ENCODE data around the gene OBI1.

Gene OBI1

GRCh38 chr13:78594456-78594975, 64.4 kb downstream of the OBI1 start:
- H3K27ac Mint-ChIP-seq: no peak overlapping the region
- no peak overlapping the region for H3K4me3 Mint-ChIP-seq

GRCh38 chr13:78593652-78594455, 65.1 kb downstream of the OBI1 start:
- Mint-ChIP-seq H3K4me3 (no peak overlapping the region), H3K36me3 (ENCODE audit: low read depth) (no peaks in the 10 kb centered on the region), H3K27me3 (peaks cover 80% of the 10 kb centered on the region), H3K9me3 (no peaks in the 10 kb centered on the region), H3K27ac (no peak overlapping the region), H3K4me1 (ENCODE audit: low read depth) (peaks cover 18% of the 10 kb centered on the region)
- intact Hi-C loops (cut with micrococcal nuclease): no loop called here

More at GRCh38 chr13:78594456-78594975, 64.4 kb downstream of the OBI1 start:
- Mint-ChIP-seq H3K36me3 (ENCODE audit: low read depth) (no peaks in the 10 kb centered on the region), H3K27me3 (peaks cover 77% of the 10 kb centered on the region), H3K9me3 (no peaks in the 10 kb centered on the region), H3K4me1 (ENCODE audit: low read depth) (peaks cover 18% of the 10 kb centered on the region)
- intact Hi-C loops (cut with micrococcal nuclease): no loop called here

- H3K4me3 Mint-ChIP-seq: no peak overlapping the region
- no peaks in the 10 kb centered on the region for H3K9me3 Mint-ChIP-seq
- peaks cover 80% of the 10 kb centered on the region for H3K27me3 Mint-ChIP-seq
- H3K27ac Mint-ChIP-seq: no peak overlapping the region
- H3K36me3 Mint-ChIP-seq (ENCODE audit: low read depth): no peaks in the 10 kb centered on the region
- intact Hi-C loops (cut with micrococcal nuclease): no loop called here
- peaks cover 18% of the 10 kb centered on the region for H3K4me1 Mint-ChIP-seq (ENCODE audit: low read depth)
Measured at GRCh38 chr13:78593129-78593528, 65.8 kb downstream of the OBI1 start.

GRCh38 chr13:78592584-78592983, 66.4 kb downstream of the OBI1 start:
- H3K9me3 Mint-ChIP-seq: no peaks in the 10 kb centered on the region
- H3K36me3 Mint-ChIP-seq (ENCODE audit: low read depth): no peaks in the 10 kb centered on the region
- H3K27me3 Mint-ChIP-seq: peaks cover 82% of the 10 kb centered on the region
- no peak overlapping the region for H3K27ac Mint-ChIP-seq
- H3K4me3 Mint-ChIP-seq: no peak overlapping the region
- intact Hi-C loops (cut with micrococcal nuclease): no loop called here
- H3K4me1 Mint-ChIP-seq (ENCODE audit: low read depth): peaks cover 18% of the 10 kb centered on the region

GRCh38 chr13:78589206-78589605, 69.7 kb downstream of the OBI1 start:
- Mint-ChIP-seq H3K27ac (no peak overlapping the region), H3K4me1 (ENCODE audit: low read depth) (peaks cover 5% of the 10 kb centered on the region), H3K4me3 (no peak overlapping the region), H3K9me3 (no peaks in the 10 kb centered on the region), H3K27me3 (peaks cover 70% of the 10 kb centered on the region), H3K36me3 (ENCODE audit: low read depth) (no peaks in the 10 kb centered on the region)
- intact Hi-C loops (cut with micrococcal nuclease): no loop called here

- Mint-ChIP-seq H3K27me3 (peaks cover 57% of the 10 kb centered on the region), H3K9me3 (no peaks in the 10 kb centered on the region), H3K4me1 (ENCODE audit: low read depth) (peaks cover 5% of the 10 kb centered on the region), H3K4me3 (no peak overlapping the region), H3K36me3 (ENCODE audit: low read depth) (no peaks in the 10 kb centered on the region), H3K27ac (no peak overlapping the region)
- intact Hi-C loops (cut with micrococcal nuclease): no loop called here
Measured at GRCh38 chr13:78587395-78587794, 71.6 kb downstream of the OBI1 start.

GRCh38 chr13:78586706-78587105, 72.2 kb downstream of the OBI1 start:
- H3K4me1 Mint-ChIP-seq (ENCODE audit: low read depth): peaks cover 5% of the 10 kb centered on the region
- no peaks in the 10 kb centered on the region for H3K36me3 Mint-ChIP-seq (ENCODE audit: low read depth)
- intact Hi-C loops (cut with micrococcal nuclease): no loop called here
- peaks cover 54% of the 10 kb centered on the region for H3K27me3 Mint-ChIP-seq
- no peaks in the 10 kb centered on the region for H3K9me3 Mint-ChIP-seq
- no peak overlapping the region for H3K27ac Mint-ChIP-seq
- H3K4me3 Mint-ChIP-seq: no peak overlapping the region

GRCh38 chr13:78576261-78576660, 82.7 kb downstream of the OBI1 start:
- no peaks in the 10 kb centered on the region for H3K9me3 Mint-ChIP-seq
- H3K4me1 Mint-ChIP-seq (ENCODE audit: low read depth): peaks cover 5% of the 10 kb centered on the region
- intact Hi-C loops (cut with micrococcal nuclease): no loop called here
- no peak overlapping the region for H3K4me3 Mint-ChIP-seq
- H3K27ac Mint-ChIP-seq: no peak overlapping the region
- H3K36me3 Mint-ChIP-seq (ENCODE audit: low read depth): no peaks in the 10 kb centered on the region
- peaks cover 4% of the 10 kb centered on the region for H3K27me3 Mint-ChIP-seq

- Mint-ChIP-seq H3K36me3 (ENCODE audit: low read depth) (no peaks in the 10 kb centered on the region), H3K4me1 (ENCODE audit: low read depth) (peaks cover 5% of the 10 kb centered on the region), H3K4me3 (no peak overlapping the region), H3K27ac (no peak overlapping the region), H3K27me3 (peaks cover 2% of the 10 kb centered on the region), H3K9me3 (no peaks in the 10 kb centered on the region)
- intact Hi-C loops (cut with micrococcal nuclease): no loop called here
Measured at GRCh38 chr13:78572459-78572858, 86.5 kb downstream of the OBI1 start.

- intact Hi-C loops (cut with micrococcal nuclease): no loop called here
- peaks cover 2% of the 10 kb centered on the region for H3K27me3 Mint-ChIP-seq
- H3K4me3 Mint-ChIP-seq: no peak overlapping the region
- H3K36me3 Mint-ChIP-seq (ENCODE audit: low read depth): no peaks in the 10 kb centered on the region
- no peak overlapping the region for H3K27ac Mint-ChIP-seq
- no peaks in the 10 kb centered on the region for H3K4me1 Mint-ChIP-seq (ENCODE audit: low read depth)
- H3K9me3 Mint-ChIP-seq: no peaks in the 10 kb centered on the region
Measured at GRCh38 chr13:78569029-78569428, 89.9 kb downstream of the OBI1 start.

GRCh38 chr13:78566631-78567030, 92.3 kb downstream of the OBI1 start:
- intact Hi-C loops (cut with micrococcal nuclease): no loop called here
- Mint-ChIP-seq H3K9me3 (no peaks in the 10 kb centered on the region), H3K36me3 (ENCODE audit: low read depth) (no peaks in the 10 kb centered on the region), H3K27ac (no peak overlapping the region), H3K4me1 (ENCODE audit: low read depth) (no peaks in the 10 kb centered on the region), H3K27me3 (peaks cover 2% of the 10 kb centered on the region), H3K4me3 (no peak overlapping the region)
